MM.1S (cell line): ENCODE results near the gene METTL17.

Experiments
- EZH2 ChIP-seq: fragments of 300-600 bp; sonication (generic); optimal IDR thresholded peaks from 2 replicates; pipeline ENCODE3; 2017; ENCODE audit warnings: low read depth, mild to moderate bottlenecking, antibody characterized with exemption, low read length, mixed read lengths
- EZH2phosphoT487 ChIP-seq: fragments of 300-600 bp; sonication (generic); IDR thresholded peaks from 2 replicates; pipeline ENCODE4 v1.6.1; 2018; ENCODE audit warnings: antibody characterized with exemption, low read length
- TF ChIP-seq, protein P1 (sequence below): fragments of 300-600 bp; sonication (generic); IDR thresholded peaks from 2 replicates; pipeline ENCODE4 v1.5.1; 2016; ENCODE audit warnings: antibody characterized with exemption, low read length, mixed read lengths

DNA sequence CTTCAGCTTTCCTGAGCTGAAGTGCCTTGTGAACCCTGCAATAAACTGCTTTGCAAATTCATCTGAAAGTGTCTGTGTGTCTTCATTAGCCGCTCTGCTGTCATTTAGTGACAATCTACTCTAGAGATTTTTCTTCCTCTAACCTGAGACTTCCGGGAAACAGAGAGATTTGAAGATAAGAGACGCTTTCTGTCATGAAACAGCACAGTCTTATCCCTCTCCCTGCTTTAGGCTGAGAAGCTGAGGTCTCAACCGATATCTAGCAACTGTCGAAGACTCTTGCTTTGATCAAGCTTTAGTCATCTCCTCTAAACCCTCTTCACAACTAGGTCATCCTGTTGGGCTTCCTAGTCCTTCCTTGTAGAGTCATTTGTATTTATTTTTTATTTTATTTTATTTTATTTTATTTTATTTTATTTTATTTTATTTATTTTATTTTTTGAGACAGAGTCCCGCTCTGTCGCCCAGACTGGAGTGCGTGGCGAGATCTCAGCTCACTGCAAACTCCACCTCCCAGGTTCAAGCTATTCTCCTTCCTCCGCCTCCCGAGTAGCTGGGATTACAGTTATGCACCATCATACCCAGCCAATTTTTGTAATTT, 33.3 kb upstream of the METTL17 start:
- TF ChIP-seq, protein P1, sequence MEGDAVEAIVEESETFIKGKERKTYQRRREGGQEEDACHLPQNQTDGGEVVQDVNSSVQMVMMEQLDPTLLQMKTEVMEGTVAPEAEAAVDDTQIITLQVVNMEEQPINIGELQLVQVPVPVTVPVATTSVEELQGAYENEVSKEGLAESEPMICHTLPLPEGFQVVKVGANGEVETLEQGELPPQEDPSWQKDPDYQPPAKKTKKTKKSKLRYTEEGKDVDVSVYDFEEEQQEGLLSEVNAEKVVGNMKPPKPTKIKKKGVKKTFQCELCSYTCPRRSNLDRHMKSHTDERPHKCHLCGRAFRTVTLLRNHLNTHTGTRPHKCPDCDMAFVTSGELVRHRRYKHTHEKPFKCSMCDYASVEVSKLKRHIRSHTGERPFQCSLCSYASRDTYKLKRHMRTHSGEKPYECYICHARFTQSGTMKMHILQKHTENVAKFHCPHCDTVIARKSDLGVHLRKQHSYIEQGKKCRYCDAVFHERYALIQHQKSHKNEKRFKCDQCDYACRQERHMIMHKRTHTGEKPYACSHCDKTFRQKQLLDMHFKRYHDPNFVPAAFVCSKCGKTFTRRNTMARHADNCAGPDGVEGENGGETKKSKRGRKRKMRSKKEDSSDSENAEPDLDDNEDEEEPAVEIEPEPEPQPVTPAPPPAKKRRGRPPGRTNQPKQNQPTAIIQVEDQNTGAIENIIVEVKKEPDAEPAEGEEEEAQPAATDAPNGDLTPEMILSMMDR, result no peak
- TF ChIP-seq EZH2, result no peak
- no peak for TF ChIP-seq EZH2phosphoT487
